ENCODE results near the gene ATAD5.

Gene ATAD5

DNA sequence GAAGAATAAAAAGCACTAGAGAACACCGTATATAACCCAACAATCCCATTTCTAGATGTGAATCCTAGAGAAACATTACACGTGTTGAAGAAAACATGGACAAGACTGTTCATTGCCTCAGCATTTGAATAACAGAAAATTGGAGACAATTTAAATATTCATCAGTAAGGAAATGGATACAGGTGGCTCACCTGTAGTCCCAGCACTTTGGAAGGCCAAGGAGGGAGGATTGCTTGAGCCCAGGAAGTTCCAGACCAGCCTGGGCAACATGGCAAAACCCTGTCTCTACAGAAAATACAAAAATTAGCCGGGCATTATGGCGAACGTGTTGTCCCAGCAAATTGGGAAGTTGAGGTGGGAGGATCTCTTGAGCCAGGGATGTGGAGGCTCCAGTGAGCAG, 2.7 kb upstream of the ATAD5 start:
- no peaks in the 10 kb centered on the region for H3K27me3 ChIP-seq (ENCODE audit: insufficient read depth, low read length)
- no peaks in the 10 kb centered on the region for H3K9me3 ChIP-seq (ENCODE audit: low read length)
- no peak overlapping the region for H3K4me3 ChIP-seq (ENCODE audit: low read length)
- peaks cover 25% of the 10 kb centered on the region for H3K4me1 ChIP-seq (ENCODE audit: insufficient read depth, low read length)
- H2AFZ ChIP-seq (ENCODE audit: low read depth, low read length), result no peak overlapping the region
- peaks cover under 1% of the 10 kb centered on the region for H3K36me3 ChIP-seq (ENCODE audit: insufficient read depth, low read length)

DNA sequence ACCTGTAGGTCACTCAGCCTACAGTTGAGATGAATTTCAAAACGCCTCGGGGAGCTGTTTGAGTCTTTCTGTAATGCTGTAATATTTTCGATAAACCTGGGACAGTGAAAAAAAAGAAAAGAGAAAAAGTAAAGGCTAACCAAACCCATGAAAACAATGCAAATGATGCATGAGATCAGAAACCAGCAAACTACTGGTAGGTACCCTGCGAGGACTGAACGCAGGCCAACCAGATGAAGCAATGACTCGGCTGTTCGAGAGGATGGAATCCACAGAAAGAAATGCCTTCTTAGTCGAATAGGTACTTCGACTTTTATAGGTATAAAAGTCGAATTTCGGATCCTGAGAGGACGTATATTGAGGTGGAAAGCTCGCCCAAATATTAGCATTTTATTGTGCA, 509 bp upstream of the ATAD5 start:
- H3K27me3 ChIP-seq (ENCODE audit: insufficient read depth, low read length), result no peaks in the 10 kb centered on the region
- H2AFZ ChIP-seq (ENCODE audit: low read depth, low read length), result peak overlapping the region; percentile 87
- peak overlapping the region; percentile 58 for H3K4me3 ChIP-seq (ENCODE audit: low read length)
- H3K36me3 ChIP-seq (ENCODE audit: insufficient read depth, low read length), result peaks cover 20% of the 10 kb centered on the region
- H3K9me3 ChIP-seq (ENCODE audit: low read length), result no peaks in the 10 kb centered on the region
- peaks cover 21% of the 10 kb centered on the region for H3K4me1 ChIP-seq (ENCODE audit: insufficient read depth, low read length)

GRCh38 chr17:30832438-30833124, 815 bp downstream of the ATAD5 start:
- H2AFZ ChIP-seq (ENCODE audit: low read depth, low read length), result peak overlapping the region; percentile 87
- peaks cover 21% of the 10 kb centered on the region for H3K4me1 ChIP-seq (ENCODE audit: insufficient read depth, low read length)
- no peaks in the 10 kb centered on the region for H3K9me3 ChIP-seq (ENCODE audit: low read length)
- H3K36me3 ChIP-seq (ENCODE audit: insufficient read depth, low read length), result peaks cover 32% of the 10 kb centered on the region
- H3K27me3 ChIP-seq (ENCODE audit: insufficient read depth, low read length), result no peaks in the 10 kb centered on the region
- H3K4me3 ChIP-seq (ENCODE audit: low read length), result peak overlapping the region; percentile 58

- Histone ChIP-seq H3K36me3 (ENCODE audit: insufficient read depth, low read length) (peaks cover 69% of the 10 kb centered on the region), H3K9me3 (ENCODE audit: low read length) (no peaks in the 10 kb centered on the region), H2AFZ (ENCODE audit: low read depth, low read length) (no peak overlapping the region), H3K4me1 (ENCODE audit: insufficient read depth, low read length) (peaks cover 2% of the 10 kb centered on the region), H3K27me3 (ENCODE audit: insufficient read depth, low read length) (no peaks in the 10 kb centered on the region), H3K4me3 (ENCODE audit: low read length) (no peak overlapping the region)
Measured at GRCh38 chr17:30838202-30838807, 6.5 kb downstream of the ATAD5 start.

DNA sequence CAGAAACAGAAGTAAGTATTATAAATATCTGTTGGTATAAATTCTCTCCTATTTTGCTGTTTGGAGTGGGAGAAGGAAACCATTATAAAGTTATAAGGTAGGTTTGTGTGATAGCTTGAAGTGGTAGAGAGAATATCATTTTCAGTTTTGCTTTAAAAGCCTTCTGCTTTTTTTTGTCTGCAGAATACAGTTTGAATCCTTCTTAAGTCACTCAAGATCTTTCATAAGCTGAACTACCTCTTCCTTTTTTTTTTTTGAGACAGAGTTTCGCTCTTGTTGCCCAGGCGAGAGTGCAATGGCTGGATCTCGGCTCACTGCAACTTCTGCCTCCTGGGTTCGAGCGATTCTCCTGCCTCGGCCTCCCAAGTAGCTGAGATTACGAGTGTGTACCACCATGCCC, 9.0 kb downstream of the ATAD5 start:
- H3K4me3 ChIP-seq (ENCODE audit: low read length), result no peak overlapping the region
- H3K36me3 ChIP-seq (ENCODE audit: insufficient read depth, low read length), result peaks cover 69% of the 10 kb centered on the region

DNA sequence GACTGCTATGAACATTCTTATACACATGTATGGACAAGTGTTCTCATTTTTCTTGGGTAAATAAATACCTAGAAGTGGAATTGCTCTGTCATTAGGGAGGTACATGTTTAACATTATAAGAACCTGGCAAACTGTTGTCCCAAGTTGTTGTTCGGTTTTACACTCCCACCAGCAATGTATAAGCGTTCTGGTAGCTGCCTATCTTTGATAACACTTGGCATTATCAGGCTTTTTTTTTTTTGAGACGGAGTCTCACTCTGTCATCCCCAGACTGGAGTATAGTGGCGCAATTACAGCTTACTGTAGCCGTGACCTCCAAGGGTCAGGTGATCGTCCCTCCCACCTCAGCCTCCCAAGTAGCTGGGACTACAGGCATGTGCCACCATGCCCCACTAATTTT, 16.3 kb downstream of the ATAD5 start:
- H3K36me3 ChIP-seq (ENCODE audit: insufficient read depth, low read length), result peaks cover 65% of the 10 kb centered on the region
- no peak overlapping the region for H3K4me3 ChIP-seq (ENCODE audit: low read length)

More for the DNA sequence above, 9.0 kb downstream of the ATAD5 start:
- Histone ChIP-seq H3K27me3 (ENCODE audit: insufficient read depth, low read length) (no peaks in the 10 kb centered on the region), H2AFZ (ENCODE audit: low read depth, low read length) (no peak overlapping the region), H3K9me3 (ENCODE audit: low read length) (no peaks in the 10 kb centered on the region), H3K4me1 (ENCODE audit: insufficient read depth, low read length) (no peaks in the 10 kb centered on the region)

GRCh38 chr17:30854146-30854545, 22.4 kb downstream of the ATAD5 start:
- Histone ChIP-seq H3K27me3 (ENCODE audit: insufficient read depth, low read length) (no peaks in the 10 kb centered on the region), H3K9me3 (ENCODE audit: low read length) (no peaks in the 10 kb centered on the region), H2AFZ (ENCODE audit: low read depth, low read length) (no peak overlapping the region), H3K4me1 (ENCODE audit: insufficient read depth, low read length) (no peaks in the 10 kb centered on the region), H3K4me3 (ENCODE audit: low read length) (no peak overlapping the region), H3K36me3 (ENCODE audit: insufficient read depth, low read length) (peaks cover 65% of the 10 kb centered on the region)

More for the DNA sequence above, 16.3 kb downstream of the ATAD5 start:
- Histone ChIP-seq H2AFZ (ENCODE audit: low read depth, low read length) (no peak overlapping the region), H3K9me3 (ENCODE audit: low read length) (no peaks in the 10 kb centered on the region), H3K27me3 (ENCODE audit: insufficient read depth, low read length) (no peaks in the 10 kb centered on the region), H3K4me1 (ENCODE audit: insufficient read depth, low read length) (no peaks in the 10 kb centered on the region)

DNA sequence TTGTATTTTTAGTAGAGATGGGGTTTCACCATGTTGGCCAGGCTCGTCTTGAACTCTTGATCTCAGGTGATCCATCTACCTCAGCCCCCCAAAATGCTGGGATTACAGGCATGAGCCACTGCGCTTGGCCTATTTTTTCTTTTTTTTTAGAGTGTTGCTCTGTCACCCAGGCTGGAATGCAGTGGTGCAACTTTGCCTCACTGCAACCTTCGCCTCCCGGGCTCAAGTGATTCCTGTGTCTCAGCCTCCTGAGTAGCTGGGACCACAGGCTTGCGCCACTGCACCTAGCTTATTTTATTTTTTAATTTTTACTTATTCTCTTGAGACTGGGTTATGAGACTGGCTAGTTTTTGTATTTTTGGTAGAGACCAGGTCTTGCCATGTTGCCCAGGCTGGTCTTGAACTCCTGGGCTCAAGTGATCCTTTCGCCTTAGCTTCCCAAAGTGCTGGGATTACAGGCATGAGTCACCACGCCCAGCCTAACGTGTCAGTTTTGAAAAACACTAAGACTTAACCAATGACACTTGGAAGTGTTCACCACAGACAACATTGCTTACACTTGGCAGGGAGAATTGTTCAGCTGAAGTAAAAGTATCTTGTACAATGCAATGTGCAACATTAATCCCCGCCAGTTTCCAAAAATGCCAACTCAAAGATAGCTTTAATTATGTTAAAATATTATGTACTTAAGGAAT, 26.9 kb downstream of the ATAD5 start:
- Histone ChIP-seq H3K36me3 (ENCODE audit: insufficient read depth, low read length) (peaks cover 56% of the 10 kb centered on the region), H3K27me3 (ENCODE audit: insufficient read depth, low read length) (no peaks in the 10 kb centered on the region), H2AFZ (ENCODE audit: low read depth, low read length) (no peak overlapping the region), H3K4me1 (ENCODE audit: insufficient read depth, low read length) (no peaks in the 10 kb centered on the region), H3K4me3 (ENCODE audit: low read length) (no peak overlapping the region), H3K9me3 (ENCODE audit: low read length) (no peaks in the 10 kb centered on the region)

DNA sequence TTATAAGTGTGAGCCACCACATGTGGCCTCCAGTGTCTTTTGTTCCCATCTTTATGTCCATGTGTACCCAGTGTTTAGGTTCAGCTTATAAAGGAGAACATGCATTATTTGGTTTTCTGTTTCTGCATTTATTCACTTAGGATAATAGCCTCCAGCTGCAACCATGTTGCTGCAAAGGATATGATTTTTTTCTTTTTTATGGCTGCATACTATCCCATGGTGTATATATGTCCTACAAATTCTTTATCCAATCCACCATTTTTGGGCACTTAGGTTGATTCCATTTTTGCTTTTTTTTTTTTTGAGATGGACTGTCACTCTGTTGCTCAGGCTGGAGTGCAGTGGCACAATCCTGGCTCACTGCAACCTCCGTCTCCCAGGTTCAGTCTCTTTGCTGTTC, 32.9 kb downstream of the ATAD5 start:
- H3K27me3 ChIP-seq (ENCODE audit: insufficient read depth, low read length), result no peaks in the 10 kb centered on the region
- peaks cover 60% of the 10 kb centered on the region for H3K36me3 ChIP-seq (ENCODE audit: insufficient read depth, low read length)
- H3K9me3 ChIP-seq (ENCODE audit: low read length), result peaks cover 3% of the 10 kb centered on the region
- no peak overlapping the region for H2AFZ ChIP-seq (ENCODE audit: low read depth, low read length)
- no peak overlapping the region for H3K4me3 ChIP-seq (ENCODE audit: low read length)
- H3K4me1 ChIP-seq (ENCODE audit: insufficient read depth, low read length), result no peaks in the 10 kb centered on the region

DNA sequence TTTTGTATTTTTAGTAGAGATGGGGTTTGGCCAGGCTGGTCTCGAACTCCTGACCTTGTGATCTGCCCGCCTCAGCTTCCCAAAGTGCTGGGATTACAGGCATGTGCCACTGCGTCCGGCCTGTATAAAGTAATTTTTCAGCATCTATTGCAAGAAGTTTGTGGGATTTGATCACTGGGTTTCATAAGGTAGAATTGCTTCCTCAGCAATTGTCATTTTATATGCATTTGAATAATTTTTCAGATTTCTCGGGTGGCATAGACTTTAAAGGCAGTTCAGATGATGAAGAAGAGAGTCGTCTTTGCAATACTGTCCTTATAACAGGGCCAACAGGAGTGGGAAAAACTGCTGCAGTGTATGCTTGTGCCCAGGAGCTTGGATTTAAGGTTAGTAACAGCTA, 37.2 kb downstream of the ATAD5 start:
- H2AFZ ChIP-seq (ENCODE audit: low read depth, low read length), result no peak overlapping the region
- H3K36me3 ChIP-seq (ENCODE audit: insufficient read depth, low read length), result peaks cover 74% of the 10 kb centered on the region
- H3K27me3 ChIP-seq (ENCODE audit: insufficient read depth, low read length), result no peaks in the 10 kb centered on the region
- no peak overlapping the region for H3K4me3 ChIP-seq (ENCODE audit: low read length)
- H3K4me1 ChIP-seq (ENCODE audit: insufficient read depth, low read length), result no peaks in the 10 kb centered on the region
- H3K9me3 ChIP-seq (ENCODE audit: low read length), result peaks cover 3% of the 10 kb centered on the region

- Histone ChIP-seq H3K36me3 (ENCODE audit: insufficient read depth, low read length) (peaks cover 41% of the 10 kb centered on the region), H3K27me3 (ENCODE audit: insufficient read depth, low read length) (no peaks in the 10 kb centered on the region), H3K9me3 (ENCODE audit: low read length) (no peaks in the 10 kb centered on the region), H2AFZ (ENCODE audit: low read depth, low read length) (no peak overlapping the region), H3K4me1 (ENCODE audit: insufficient read depth, low read length) (no peaks in the 10 kb centered on the region), H3K4me3 (ENCODE audit: low read length) (no peak overlapping the region)
Measured at GRCh38 chr17:30886187-30886586, 54.4 kb downstream of the ATAD5 start.

DNA sequence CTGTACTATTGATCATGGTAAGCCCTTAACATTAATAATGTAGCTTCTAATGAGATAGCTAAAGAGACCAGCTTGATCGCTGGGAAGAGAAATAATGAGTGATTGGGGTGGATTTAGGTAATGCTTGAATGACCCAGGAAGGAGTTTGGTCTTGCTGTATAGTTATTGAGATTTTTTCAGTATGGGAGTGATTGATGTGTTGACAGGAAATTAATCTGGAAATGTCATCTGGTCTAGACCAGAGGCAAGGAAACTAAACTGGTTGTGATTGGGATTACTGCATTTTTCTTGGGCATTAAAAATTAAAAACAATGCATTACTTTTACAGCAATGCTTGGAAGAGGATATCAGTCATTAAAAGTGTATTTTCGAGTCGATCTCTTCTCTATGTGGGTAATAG, 62.5 kb downstream of the ATAD5 start:
- no peaks in the 10 kb centered on the region for H3K9me3 ChIP-seq (ENCODE audit: low read length)
- H3K27me3 ChIP-seq (ENCODE audit: insufficient read depth, low read length), result no peaks in the 10 kb centered on the region
- H2AFZ ChIP-seq (ENCODE audit: low read depth, low read length), result no peak overlapping the region
- no peak overlapping the region for H3K4me3 ChIP-seq (ENCODE audit: low read length)
- no peaks in the 10 kb centered on the region for H3K4me1 ChIP-seq (ENCODE audit: insufficient read depth, low read length)
- peaks cover 65% of the 10 kb centered on the region for H3K36me3 ChIP-seq (ENCODE audit: insufficient read depth, low read length)

DNA sequence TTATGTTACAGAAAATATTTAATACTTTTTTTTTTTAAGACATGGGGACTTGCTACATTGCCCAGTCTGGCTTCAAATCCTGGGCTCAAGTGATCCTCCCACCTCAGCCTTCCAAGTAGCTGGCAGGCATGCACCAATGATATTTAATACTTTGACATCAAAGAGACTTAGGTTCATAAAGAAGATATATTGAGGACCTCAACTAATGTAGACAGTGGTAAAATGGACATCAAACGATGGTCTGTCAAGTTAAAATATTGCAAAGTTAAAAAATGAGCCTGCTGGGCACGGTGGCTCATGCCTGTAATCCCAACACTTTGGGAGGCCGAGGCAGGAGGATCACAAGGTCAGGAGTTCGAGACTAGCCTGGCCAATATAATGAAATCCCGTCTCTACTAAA, 65.5 kb downstream of the ATAD5 start:
- Histone ChIP-seq H3K9me3 (ENCODE audit: low read length) (no peaks in the 10 kb centered on the region), H3K4me1 (ENCODE audit: insufficient read depth, low read length) (no peaks in the 10 kb centered on the region), H3K27me3 (ENCODE audit: insufficient read depth, low read length) (no peaks in the 10 kb centered on the region), H3K4me3 (ENCODE audit: low read length) (no peak overlapping the region), H2AFZ (ENCODE audit: low read depth, low read length) (no peak overlapping the region), H3K36me3 (ENCODE audit: insufficient read depth, low read length) (peaks cover 73% of the 10 kb centered on the region)
